Measurements from ENCODE around the gene TSEN34. TPM values are rescaled to one million over a fixed set of nuclear protein-coding genes. Genes with fewer than 3 reads are reported as not detected.
"Not testable (repeated sequence)": the region's sequence is repeated elsewhere in the genome, so short reads cannot be mapped to it uniquely, and the experiment has no call there.

TSEN34 gene
- total RNA-seq, 2 experiments from 2014 or later = 8.4 to 8.6 TPM

GRCh38 chr19:54224619-54225018 lies 33.5 kb downstream of the TSEN34 start:
- H3K36me3 ChIP-seq (ENCODE audit: insufficient read depth, low read length); CTCF ChIA-PET; H3K36me3 Mint-ChIP-seq (ENCODE audit: low read depth); H3K4me1 ChIP-seq (ENCODE audit: insufficient read depth, low read length); H3K27ac Mint-ChIP-seq; H3K27ac ChIP-seq (ENCODE audit: low read depth in 1 of 2, low read length in 2 of 2); ATAC-seq (ENCODE audit: poor library complexity); H3K27me3 ChIP-seq (ENCODE audit: control insufficient read depth in 1 of 2, insufficient read depth in 2 of 2, low read length in 2 of 2); POLR2A ChIA-PET; DNase-seq; H3K4me3 ChIP-seq (ENCODE audit: low read length); H3K4me3 Mint-ChIP-seq; H3K9me3 Mint-ChIP-seq; intact Hi-C loops (cut with DNase I, micrococcal nuclease); H3K27me3 Mint-ChIP-seq; H3K4me1 Mint-ChIP-seq (ENCODE audit: low read depth); H3K9me3 ChIP-seq (ENCODE audit: control insufficient read depth in 1 of 2, insufficient read depth in 1 of 2, low read length in 2 of 2): not testable (repeated sequence)

GRCh38 chr19:54229146-54229545 lies 38.0 kb downstream of the TSEN34 start:
- no peaks in the 10 kb centered on the region for H3K9me3 ChIP-seq (ENCODE audit: control insufficient read depth in 1 of 2, insufficient read depth in 1 of 2, low read length in 2 of 2)
- no peak for ATAC-seq (ENCODE audit: poor library complexity)
- intact Hi-C loops (cut with DNase I, micrococcal nuclease) = no loop called here

GRCh38 chr19:54230031-54230430 lies 38.9 kb downstream of the TSEN34 start:
- no peaks in the 10 kb centered on the region for H3K36me3 Mint-ChIP-seq (ENCODE audit: low read depth)
- peaks cover 39% of the 10 kb centered on the region for H3K27me3 Mint-ChIP-seq
- peaks cover 5% of the 10 kb centered on the region for H3K4me1 ChIP-seq (ENCODE audit: insufficient read depth, low read length)
- TF ChIP-seq CTCF (IDR thresholded peaks at IDR 0.05) = no peak
- intact Hi-C loops (cut with DNase I, micrococcal nuclease) = loop anchor here in 1 of 2 experiments (5.0 kb wide), 1 partner anchor 43 kb away; the partner anchor contains the start of gene MBOAT7
- H3K9me3 ChIP-seq (ENCODE audit: control insufficient read depth in 1 of 2, insufficient read depth in 1 of 2, low read length in 2 of 2) = no peaks in the 10 kb centered on the region
- ChIA-PET POLR2A (no interaction called here), CTCF (no interaction called here)
- ATAC-seq (ENCODE audit: poor library complexity) = no peak
- DNase-seq = no peak
- peaks cover 4% of the 10 kb centered on the region for H3K4me1 Mint-ChIP-seq (ENCODE audit: low read depth)
- H3K27ac ChIP-seq (ENCODE audit: low read depth in 1 of 2, low read length in 2 of 2) = no peak overlapping the region
- no peak overlapping the region for H3K4me3 ChIP-seq (ENCODE audit: low read length)
- no peaks in the 10 kb centered on the region for H3K9me3 Mint-ChIP-seq
- no peak overlapping the region for H3K27ac Mint-ChIP-seq
- no peak overlapping the region for H3K4me3 Mint-ChIP-seq
- peaks cover 8 to 12% of the 10 kb centered on the region in 2 experiments for H3K27me3 ChIP-seq (ENCODE audit: control insufficient read depth in 1 of 2, insufficient read depth in 2 of 2, low read length in 2 of 2)
- H3K36me3 ChIP-seq (ENCODE audit: insufficient read depth, low read length) = no peaks in the 10 kb centered on the region

More at GRCh38 chr19:54229146-54229545, 38.0 kb downstream of the TSEN34 start:
- peaks cover 5 to 10% of the 10 kb centered on the region in 2 experiments for H3K27me3 ChIP-seq (ENCODE audit: control insufficient read depth in 1 of 2, insufficient read depth in 2 of 2, low read length in 2 of 2)
- H3K27me3 Mint-ChIP-seq = peaks cover 30% of the 10 kb centered on the region
- ChIA-PET CTCF (no interaction called here), POLR2A (no interaction called here)
- no peaks in the 10 kb centered on the region for H3K9me3 Mint-ChIP-seq
- H3K27ac ChIP-seq (ENCODE audit: low read depth in 1 of 2, low read length in 2 of 2) = no peak overlapping the region
- peaks cover 4% of the 10 kb centered on the region for H3K4me1 Mint-ChIP-seq (ENCODE audit: low read depth)
- TF ChIP-seq CTCF (IDR thresholded peaks at IDR 0.05) = no peak
- H3K4me3 ChIP-seq (ENCODE audit: low read length) = no peak overlapping the region
- H3K36me3 Mint-ChIP-seq (ENCODE audit: low read depth) = no peaks in the 10 kb centered on the region
- DNase-seq = no peak
- H3K36me3 ChIP-seq (ENCODE audit: insufficient read depth, low read length) = no peaks in the 10 kb centered on the region
- H3K4me3 Mint-ChIP-seq = no peak overlapping the region
- no peak overlapping the region for H3K27ac Mint-ChIP-seq
- peaks cover 5% of the 10 kb centered on the region for H3K4me1 ChIP-seq (ENCODE audit: insufficient read depth, low read length)

All from CD4-positive, alpha-beta T cell (primary cell).